GM18498 (cell line): Measurements from ENCODE around the gene CISH.
A peak's percentile ranks its signal among the peaks of the same experiment; 100 is the strongest.

Experiments
- ATAC-seq: cut with Tn5 transposase; IDR thresholded peaks from one replicate; pipeline ENCODE4 v1.9.1; 2021; ENCODE audit warnings: mild to moderate bottlenecking, moderate library complexity; ENCODE audit not compliant: unreplicated experiment

CISH gene, protein sequence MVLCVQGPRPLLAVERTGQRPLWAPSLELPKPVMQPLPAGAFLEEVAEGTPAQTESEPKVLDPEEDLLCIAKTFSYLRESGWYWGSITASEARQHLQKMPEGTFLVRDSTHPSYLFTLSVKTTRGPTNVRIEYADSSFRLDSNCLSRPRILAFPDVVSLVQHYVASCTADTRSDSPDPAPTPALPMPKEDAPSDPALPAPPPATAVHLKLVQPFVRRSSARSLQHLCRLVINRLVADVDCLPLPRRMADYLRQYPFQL

GRCh38 chr3:50611464-50612233, at the start of gene CISH:
TSS of gene CISH (minus strand) at chr3:50611774. CDS start at chr3:50611650, 124 bp downstream.
- ATAC-seq: peak; percentile 78

- ATAC-seq: no peak
Observed at GRCh38 chr3:50660386-50660785, 48.8 kb upstream of the CISH start.

DNA sequence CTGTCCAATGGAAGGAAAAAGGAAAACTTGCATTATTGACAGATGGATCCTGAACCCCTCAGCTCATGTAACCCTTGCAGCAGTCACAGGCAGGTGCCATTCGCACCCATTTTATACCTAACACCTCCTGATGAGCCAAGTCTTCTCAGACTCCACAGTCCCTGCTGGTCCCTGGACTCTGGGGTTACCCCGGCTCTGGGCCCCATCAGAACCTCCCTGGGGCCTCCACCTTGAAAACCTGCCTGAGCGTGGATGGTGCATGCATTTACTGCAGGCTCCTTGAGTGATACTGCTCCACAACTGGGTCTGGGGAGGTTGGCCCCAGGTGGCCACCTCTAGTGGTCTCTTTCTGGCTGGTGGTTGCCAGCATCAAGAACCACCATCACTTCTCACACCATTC, 47.3 kb upstream of the CISH start:
- ATAC-seq: no peak

DNA sequence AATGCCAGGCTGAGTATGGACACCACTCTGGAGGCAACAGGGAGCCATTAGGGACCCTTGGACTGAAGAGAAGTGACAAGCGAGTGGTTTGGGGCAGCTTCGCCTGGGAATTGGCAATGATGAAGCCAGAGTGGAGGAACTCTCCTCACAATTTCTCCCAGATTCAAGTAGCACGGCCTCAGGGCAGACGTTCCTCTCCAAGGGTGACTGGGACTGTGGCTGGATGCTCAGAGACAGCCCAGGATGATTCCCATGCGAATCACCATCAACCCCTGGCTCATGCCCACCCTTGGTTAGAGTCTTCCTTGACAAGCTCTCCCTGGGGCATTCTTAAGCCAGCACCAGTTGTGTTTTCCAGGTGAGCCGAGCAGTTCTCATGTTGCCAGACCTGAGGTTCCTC, 46.8 kb upstream of the CISH start:
- ATAC-seq: no peak

DNA sequence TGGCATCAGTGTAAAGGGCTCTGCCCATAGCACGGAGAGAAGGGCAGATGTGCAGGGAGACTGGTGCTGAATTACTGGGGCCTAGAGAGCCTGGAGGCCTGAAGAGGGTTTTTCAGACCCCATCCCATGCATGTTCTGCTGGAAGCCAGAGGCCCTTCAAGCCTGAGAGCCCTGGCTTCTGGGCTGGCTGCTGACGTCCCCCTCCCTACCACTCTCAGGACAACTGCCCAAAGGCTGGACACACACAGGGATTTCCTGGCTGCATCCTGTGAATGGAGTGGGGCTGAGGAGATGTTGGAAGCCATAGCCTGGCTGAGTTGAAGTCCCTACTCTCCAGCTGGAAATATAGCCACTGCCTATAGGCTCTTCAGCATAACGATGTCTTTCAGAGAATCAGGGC, 46.2 kb upstream of the CISH start:
- ATAC-seq: no peak

- ATAC-seq: no peak
Observed at GRCh38 chr3:50657407-50657806, 45.8 kb upstream of the CISH start.

DNA sequence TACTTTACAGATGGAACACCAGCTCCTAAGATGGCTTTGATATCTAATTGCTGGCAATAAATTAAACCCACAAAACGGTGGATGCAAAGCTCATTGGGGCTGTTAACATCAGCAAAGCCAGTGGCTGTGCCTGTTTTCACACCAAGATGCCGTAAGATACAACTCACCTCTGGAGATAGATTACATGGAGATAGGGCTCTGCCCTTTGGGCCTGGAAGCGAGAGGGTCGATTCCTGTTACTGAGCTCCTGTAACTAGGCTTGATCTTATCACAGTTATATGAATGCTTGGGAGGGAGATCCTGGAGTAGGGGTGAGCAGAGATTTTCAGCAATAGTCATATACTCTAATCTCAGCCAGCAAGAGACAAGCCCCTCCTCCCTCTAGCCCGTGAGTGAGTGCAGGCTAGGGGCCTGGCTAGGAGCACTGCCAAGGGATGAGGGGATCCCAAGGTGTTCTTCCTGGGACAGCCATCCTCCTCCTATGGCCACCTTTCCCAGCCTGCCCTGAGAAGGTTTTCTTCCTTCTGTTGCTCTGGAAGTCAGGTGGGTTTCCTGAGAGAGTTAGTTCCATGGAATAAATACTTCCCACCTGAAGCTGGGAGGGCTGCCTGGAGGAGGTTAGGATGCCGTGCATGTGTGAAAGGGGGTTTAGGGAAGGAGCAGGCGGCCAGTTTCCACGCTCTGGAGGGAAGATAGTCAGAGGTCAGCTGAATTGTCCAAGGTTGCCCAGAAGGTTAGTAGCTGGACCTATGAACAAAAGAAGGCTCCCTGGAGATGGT, 45.0 kb upstream of the CISH start:
- no peak for ATAC-seq

DNA sequence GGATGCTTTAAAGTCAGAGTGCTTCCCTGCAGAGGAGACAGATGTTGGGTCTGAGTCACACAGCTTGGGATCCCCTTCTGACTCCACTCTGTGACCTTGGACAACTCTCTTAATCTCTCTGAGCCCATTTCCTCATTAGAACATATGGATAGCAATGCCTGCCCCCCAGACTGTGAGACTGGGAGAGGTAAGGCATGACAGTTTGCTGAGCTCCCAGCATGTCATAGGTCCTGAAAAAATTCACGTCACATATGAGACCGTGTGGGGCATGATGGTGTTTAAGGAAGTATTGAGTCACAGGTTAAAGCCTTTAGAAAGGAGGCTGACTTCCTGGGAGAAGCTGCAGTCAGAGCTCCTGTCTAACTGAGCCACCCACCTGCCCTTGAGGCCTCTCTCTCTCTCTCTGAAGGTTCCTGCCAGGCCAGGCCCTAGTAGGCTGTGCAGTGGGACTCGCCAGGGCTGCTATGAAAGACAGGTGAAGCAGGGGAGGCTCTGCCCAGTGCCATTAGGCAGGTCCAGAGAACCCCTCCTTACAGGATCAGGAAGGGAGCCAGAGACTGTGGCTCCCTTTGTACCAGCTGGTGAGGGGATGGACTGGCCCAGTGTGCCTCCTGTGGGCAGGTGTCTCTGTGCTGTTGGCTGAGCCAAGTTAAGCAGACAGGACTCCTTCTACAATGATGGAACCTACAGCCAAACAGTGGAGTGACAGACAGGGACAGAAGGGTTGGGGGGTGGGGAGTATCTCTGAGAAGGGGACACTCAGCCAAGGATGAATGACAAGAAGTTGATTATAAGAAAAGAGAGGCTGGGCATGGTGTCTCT, 43.6 kb upstream of the CISH start:
- ATAC-seq: no peak

DNA sequence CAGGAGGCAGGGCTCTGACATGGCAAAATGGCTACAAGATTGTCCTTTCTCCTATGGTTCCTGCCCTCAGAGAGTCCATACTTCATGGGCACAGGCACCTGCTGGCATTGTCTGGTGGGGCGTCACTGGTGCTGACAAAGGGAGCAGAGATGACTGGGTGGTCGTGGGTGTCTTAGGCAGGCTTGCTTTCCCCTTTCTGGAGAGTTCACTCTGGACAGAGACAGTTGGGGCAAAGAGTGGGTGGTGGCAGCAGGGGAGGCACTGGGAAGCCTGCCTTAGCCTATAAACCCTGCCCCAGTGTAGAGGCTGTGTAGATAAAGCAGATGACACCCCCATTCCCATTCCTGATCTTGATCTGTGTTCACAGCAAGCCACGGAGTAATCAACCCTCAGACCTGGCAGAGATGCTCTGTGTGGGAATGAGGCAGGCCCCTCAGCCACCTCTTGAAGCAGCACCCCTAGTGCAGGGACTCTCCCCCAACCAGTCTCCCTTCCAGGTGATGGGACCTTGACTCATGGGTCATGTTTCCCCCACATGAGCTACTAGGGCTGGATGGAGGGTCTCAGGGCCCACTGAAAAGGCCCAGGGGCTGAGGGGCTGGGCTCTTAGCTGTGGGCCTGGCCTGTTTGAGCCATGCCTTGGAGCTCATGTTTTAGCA, 42.5 kb upstream of the CISH start:
- no peak for ATAC-seq

GRCh38 chr3:50652709-50653108, 41.1 kb upstream of the CISH start:
- ATAC-seq: peak; percentile 58

DNA sequence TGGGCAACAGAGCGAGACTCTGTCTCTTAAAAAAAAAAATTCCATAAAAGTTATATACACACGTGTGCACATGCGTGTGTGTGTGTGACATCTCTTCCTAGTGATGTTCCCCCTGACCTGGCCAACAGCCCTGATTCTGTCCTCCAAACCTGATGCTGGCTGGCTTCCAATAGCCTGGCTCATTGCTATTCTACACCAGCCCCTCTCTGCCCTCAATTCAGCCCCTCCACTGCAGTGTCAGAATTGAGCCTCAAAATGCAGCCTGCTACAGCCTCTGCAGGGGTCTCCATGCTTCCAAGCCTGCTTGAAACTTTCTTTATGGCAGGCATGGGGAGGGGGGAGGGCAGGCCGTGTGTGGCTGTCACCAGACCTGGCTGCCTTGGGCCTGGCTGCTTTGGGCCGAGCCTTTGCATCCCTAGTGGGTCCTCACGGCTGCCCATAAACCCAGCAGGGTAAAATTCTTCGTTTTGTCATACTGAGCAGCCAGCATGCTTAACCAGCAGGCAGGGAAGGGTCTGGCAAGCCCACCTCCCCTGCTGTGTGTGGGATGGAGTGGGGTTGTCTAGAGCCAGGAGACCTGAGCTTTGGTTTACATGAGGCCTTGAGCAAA, 40.5 kb upstream of the CISH start:
- no peak for ATAC-seq

- ATAC-seq: no peak
Observed at GRCh38 chr3:50651445-50651844, 39.9 kb upstream of the CISH start.

DNA sequence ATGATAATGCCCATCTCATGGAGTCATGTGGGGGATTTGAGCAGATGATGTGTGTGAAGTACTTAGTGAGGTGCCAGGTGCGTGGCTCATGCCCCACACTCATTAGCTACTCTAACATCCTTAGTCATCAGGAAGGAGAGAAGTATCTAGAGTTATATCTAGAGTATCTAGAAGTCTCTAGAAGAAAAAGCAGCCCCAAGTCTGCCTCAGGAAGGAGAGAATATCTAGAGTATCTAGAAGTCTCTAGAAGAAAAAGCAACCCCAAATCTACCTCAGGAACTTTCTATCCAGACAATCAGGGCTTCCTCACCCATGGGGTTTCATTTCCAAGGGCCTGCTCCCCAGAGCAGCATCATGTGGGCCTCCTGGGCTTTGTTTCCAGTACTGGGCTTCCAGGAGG, 38.4 kb upstream of the CISH start:
- ATAC-seq: no peak

- no peak for ATAC-seq
Observed at GRCh38 chr3:50649451-50649931, 37.9 kb upstream of the CISH start.

- no peak for ATAC-seq
Observed at GRCh38 chr3:50648944-50649343, 37.4 kb upstream of the CISH start.

DNA sequence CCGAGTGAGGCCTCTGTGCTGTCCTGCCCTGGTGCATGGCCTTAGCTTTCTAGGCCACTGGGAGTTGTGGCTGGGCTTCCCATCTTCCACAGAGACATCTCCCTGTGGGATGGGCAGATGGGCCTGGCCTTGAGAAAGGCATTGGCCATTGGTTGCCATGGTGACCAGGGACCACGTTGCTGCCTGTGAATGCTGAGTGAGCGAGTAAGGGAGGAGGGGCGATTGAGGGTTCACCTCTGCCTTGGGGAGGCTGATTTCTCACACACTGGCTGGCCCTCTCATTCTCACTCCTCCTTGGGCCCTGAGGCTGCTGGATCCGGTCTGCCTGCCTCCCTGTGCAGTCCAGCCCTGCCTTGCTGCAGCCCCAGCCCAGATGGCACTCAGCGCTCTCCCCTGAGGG, 36.7 kb upstream of the CISH start:
- no peak for ATAC-seq

DNA sequence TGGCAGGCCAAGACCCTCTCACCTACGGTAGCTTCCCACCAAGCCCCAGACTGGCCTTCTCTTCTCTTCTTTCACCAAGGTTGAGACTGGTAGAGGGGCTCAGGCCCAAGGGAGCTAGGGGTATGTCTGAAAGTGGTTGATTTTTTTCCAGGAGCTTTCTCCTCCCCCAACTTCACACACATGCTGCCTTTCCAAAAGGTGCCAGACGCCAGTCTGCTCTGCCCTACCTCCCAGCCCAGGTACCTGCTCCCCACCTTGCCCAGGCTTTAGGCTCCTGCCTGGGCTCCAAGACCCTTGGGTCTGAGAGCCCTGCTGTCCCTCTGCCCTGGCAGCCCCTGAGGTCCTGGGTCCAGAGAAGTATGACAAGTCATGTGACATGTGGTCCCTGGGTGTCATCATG, 33.8 kb upstream of the CISH start:
- no peak for ATAC-seq

DNA sequence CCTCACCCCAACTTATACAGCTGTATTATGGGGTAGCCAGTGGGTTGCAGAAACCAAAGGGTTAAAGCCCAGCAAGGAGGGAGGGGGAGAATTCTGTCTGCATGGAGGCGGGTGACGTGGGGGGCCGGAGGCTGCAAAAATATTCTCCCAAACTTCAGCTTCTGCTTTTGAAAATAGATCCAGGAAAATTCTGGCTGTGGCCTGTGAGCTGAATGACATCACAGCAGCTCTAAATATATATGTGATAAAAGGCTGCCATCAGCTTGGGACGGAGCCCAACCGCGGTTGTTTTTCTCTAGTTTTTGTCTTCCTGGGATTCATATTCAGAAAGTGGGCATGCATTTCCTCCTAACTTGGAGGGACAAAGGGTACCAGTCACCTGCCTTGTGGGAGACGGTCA, 33.0 kb upstream of the CISH start:
- no peak for ATAC-seq

DNA sequence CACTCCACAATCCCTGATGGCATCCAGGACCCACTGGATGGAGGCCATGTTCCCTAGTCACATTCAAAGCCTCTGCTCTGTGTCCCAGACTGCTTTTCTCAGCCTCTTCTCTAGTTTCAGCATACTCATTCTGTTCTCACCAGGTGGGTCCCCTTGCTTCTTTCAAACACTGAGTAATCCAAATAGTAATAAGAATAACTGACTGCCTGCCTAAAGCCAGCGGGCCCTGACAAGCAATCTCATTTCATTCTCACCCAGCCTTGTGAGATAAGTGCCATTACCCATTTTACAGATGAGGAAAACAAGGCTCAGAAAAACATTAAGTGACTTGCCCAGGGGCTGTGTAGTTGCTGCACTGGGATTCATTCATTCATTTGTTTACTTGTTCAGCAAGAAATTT, 30.8 kb upstream of the CISH start:
- no peak for ATAC-seq

DNA sequence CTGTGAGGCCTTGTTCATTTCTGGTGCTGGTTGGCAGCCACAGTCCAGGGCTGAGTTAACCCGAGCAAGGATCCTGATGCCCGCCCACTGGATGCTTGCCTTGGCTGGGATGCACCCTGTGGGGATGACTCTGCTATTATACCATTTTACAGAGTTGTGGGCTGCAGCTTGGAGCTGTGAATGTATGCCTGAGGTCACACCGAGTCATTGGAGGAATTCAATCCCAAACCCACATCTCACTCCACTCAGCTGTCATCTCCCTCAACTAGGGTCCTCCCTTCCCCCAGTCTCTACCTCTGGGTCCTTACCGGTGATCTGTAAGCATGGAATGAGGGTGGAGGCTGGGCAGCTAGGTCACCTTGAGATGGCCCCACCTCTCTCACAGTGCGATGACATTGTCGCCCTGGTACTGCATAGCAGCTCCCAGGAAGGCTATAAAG, 27.5 kb upstream of the CISH start:
- ATAC-seq: no peak
